ENCODE results near the gene GRIA4. TPM values are rescaled to one million over a fixed set of nuclear protein-coding genes. Genes with fewer than 3 reads are reported as not detected.
"Not testable (repeated sequence)": the region's sequence is repeated elsewhere in the genome, so short reads cannot be mapped to it uniquely, and the experiment has no call there.

Gene GRIA4
- total RNA-seq, 1 donor from 2014 or later, result not detected

- no peak for DNase-seq
Measured at GRCh38 chr11:105933695-105934094, 323.8 kb downstream of the GRIA4 start.

DNA sequence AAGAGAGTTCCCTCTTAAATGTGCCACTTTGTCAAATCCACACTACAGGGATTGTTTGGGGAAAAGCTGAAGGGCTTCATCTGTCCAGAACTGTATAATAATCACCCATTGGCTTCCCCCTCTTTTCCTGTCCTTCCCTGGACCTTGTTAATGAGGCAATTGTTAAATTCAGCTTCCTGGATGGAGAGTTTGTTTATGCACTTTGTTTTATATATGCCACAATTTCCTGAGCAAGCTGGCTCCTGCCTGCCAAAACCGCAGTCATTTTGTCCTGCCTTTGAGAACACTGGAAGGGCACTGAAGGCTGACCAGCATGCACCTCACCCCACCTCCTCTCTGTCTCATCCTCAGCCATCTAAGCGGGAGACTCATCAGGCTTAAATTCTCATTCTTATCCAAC lies 325.9 kb downstream of the GRIA4 start:
- DNase-seq, result peak; percentile 58

DNA sequence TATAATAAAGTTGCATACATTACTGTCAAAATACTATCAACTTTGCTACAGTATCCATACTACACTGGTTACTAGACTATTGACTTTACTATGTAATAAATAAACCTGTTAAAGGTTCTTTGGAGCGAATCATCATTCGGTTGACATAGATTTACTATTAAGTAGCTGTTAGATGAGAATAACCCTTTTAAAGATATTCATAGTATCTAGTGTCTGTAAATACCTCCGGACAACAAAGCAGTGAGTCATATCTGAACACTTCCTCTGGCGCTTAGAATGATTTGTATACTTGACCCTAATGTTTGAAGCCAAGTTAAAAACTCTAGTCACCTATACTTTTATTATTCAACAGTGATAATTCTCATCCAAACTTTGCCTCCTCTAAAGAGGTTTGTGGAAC lies 327.5 kb downstream of the GRIA4 start:
- DNase-seq, result peak; percentile 61

DNA sequence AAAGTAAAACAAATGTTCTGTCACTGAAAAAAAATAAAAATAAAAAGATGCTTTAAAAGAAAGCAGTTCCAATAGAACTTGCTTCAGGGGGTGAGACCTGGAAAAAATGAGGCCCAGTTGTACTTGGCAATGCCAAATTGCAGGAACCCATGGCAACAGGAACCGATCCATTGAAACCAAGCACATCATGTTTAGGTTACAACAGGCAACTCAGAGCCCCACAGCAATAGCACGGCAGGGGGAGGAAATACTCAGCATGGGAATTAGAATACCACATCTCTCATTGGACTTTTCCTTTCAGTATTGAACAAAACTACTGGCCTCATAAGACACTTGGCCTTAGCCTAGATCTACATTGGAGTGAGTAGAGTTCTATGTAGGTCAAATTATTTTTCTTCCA lies 327.9 kb downstream of the GRIA4 start:
- peak; percentile 54 for DNase-seq

DNA sequence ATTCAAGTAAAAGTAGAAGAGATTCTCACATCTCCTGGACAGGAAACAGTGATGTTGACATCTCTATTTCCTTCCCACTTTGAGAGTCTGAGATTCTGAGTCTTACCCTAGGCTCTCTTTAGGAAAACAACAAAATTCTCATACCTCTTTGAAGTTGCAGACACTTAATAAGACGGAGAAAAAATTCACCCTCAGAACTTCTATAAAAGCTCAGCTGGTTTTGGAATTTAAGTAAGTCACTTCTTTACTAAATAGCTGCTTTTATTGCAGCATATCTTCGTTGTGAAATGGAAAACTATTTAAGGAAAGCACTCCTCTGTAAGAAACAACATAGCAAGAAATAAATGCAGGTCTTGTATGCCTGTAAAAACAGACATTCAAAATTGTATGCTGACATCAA lies 333.0 kb downstream of the GRIA4 start:
- no peak for DNase-seq

- DNase-seq, result no peak
Measured at GRCh38 chr11:105948918-105949590, 339.2 kb downstream of the GRIA4 start.

DNA sequence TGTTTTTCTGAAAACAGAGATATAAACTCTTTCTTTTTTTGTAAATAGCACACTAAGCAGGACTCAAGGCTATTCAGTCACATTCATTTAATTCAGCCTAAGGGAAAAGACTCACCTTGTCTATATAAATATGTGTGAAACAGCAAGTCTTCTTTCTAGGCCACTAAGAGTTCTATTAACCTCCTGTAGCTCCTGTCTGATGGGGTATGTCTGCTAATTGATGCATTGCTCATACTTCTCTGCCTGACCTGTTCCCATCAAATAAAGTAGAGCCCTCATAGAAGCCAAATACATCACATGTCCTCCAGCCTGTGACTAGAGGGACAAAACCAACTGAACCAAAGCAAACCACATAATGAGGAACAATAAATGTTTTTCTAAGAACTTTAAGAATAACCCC lies 344.0 kb downstream of the GRIA4 start:
- no peak for DNase-seq

DNA sequence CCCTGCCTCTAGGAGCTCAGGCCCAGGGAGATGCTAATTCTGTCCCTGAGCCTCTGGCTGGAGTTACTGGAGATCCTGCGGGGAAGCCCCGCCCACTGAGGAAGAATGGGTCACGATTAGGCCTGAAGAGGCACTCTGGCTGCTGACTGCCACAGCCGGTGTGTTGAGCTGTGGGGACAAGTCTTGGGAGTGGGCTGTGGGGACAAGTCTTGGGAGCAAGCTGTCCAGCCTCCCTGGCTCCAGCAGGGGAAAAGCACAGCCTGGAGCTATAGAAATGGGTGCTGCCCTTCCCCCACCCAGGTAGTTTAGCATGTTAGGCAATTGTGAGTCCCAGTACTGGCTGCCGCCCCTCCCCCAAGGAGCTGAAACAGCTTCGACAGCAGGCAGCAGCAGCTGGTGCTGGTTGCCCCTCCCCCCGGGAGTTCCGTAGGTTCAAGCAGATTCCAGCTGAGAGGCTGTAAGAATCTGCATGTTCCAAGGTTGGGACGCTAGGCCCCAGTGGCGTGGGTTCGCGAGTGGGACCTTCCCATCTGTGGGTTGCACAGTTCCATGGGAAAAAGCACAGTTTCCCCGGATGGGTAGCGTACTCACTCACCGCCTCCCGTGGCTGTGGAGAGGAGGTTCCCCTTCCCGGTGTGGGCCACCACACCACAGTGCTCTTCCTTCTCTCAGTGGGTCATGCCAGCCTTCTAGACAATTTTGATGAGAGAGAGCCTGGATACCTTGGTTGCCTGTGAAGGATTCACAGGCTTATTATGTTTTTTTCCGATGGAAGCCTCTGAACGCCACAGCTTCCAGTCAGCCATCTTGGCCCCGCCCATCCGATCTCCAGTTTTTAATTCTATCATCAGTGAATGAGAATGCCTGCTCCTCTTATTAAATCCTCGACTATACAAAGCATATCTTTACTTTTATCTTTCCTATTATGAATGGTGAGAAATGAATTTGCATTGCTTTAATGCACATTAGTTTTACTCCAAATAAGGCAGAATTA lies 350.7 kb downstream of the GRIA4 start:
- no peak for DNase-seq

DNA sequence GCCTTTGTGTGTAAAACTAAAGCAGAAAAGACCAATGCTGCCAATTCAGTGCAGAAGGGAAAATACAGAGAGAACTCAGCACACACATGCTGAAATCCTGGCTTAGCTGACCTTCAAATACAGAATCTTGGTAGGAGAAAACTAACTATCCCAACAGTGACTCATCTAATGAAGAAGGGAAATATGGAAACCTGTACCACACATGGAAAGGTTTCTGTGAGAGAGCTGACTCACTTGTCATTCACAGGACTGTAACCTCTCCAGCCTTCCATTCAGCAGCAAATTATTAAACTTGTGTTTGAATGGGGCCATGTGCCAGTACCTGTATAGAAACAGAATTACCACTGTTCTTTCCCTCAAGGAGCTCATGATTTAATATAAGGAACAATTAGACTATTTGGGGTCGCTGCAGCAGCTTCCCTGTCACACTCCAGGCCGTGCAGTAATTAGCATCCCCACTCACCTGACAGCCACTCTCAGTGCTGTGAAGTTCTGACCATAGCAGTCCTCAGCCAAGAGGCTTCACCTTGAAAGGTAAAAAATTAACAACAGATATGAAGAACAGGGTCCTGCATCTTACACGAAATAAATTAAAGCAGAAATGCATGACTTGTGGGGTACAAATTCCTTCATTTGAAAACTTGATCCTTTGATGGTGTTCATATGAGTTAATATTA lies 358.3 kb downstream of the GRIA4 start:
- DNase-seq, result no peak

- no peak for DNase-seq
Measured at GRCh38 chr11:105969756-105970155, 359.9 kb downstream of the GRIA4 start.

DNA sequence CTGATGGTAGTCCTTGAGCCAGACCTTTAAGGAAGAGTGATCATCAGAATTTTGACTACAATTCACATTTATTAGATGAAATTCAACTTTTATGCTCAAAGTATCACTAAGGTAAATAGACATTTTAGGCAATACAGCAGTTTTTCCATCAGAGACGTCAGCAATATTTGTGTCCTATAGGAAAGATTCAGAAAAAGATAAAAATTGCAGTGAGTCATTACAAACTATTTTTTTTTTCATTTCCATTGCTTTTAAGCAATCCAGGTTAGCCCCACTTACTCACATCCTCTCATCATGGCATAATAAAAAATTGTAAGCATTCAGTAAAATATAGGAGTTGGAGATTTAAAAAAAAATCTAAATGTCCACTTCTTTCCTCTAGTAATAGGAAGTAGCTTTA lies 365.3 kb downstream of the GRIA4 start:
- DNase-seq, result peak; percentile 2

DNA sequence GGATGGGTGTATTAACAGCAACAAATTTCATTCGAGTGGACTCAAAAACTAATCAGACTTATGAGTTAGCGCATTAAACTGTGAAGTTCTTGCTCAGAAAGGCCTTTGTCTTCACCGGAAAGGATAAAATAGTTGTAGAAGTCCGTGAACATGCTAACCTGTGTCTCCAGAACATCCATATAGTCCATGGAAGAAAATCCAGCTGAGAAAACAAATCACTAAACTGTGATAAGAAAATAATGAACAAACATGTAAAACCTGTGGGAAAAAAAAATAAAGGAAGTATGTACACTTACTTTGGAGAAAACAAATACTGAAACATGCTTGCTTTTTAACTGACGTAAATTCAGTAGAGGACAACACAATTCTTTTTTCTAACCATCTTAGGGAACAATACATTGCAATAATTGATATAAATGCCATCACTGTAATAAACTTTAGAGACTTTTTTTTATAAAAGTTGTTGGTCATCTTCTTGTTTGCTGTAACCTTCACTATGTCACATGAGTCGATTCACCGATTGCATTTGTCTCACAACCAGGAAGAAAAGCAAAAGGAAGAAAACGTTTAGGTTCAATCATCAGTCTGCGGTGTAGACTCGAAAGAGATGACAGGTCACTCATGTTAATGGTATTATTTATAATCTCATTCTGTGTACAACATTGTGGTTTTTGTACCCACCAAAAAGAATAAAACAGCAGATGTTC lies 370.3 kb downstream of the GRIA4 start:
- DNase-seq, result no peak

GRCh38 chr11:105986554-105986953 lies 376.7 kb downstream of the GRIA4 start:
- DNase-seq, result no peak

GRCh38 chr11:105988197-105988596 lies 378.3 kb downstream of the GRIA4 start:
- no peak for DNase-seq

- DNase-seq, result no peak
Measured at GRCh38 chr11:105989124-105989523, 379.3 kb downstream of the GRIA4 start.

DNA sequence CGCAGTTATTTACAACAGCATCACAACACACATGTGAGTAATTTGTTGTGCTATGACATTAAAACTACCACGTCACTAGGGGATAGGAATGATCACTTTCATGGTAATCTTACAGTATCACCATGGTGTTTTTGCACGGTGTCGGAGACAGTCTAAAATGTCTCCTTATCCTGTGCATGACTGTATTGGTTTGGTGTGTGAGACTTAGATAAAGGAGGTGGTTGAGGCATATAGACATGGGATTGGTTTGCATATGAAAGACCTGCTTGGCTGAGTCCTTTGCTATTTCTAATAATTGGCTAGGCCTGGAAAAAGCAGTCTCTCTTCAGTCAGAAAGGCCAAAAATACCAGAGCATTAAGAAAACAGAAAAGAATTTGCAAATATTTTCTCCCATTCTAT lies 382.0 kb downstream of the GRIA4 start:
- DNase-seq, result no peak

- DNase-seq, result no peak
Measured at GRCh38 chr11:106001304-106002012, 391.6 kb downstream of the GRIA4 start.

- DNase-seq, result not testable (repeated sequence)
Measured at GRCh38 chr11:106003094-106003493, 393.2 kb downstream of the GRIA4 start.

DNA sequence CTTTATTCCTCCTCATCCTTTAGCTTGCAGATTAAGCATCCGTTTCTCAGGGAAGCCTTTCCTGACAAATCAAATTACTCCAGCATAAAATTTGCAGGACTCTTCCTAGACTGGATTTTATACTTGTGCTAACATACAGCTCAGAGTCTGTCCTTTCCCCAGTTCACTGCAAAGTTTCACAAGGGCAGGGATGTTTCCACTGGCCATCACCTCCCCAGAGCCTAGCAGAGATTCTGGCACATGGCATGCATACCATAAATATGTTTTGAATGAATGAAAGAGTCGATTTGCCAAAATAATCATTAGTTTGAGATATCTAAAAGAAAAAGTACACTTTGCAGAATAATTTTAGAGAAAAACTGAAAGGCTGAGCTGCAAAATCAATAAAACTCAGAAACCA lies 401.6 kb downstream of the GRIA4 start:
- no peak for DNase-seq

DNA sequence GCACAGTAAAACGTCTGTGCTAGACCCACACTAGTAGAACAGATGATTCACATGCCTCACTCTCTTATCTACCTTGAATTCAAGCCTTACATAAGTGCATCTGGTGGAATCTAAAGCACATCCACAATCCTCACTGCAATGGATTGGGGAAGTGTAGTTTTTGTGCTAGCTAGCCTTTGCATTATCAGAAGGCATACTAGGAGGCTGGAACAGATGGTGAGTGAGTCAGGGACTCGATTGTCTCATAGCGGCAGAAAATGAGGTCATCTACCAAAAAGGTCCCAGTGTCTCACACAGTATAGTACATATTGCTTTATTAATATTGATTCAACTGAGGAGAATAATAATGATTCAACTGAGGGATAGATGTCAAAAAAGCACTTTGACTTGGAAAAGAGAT lies 402.9 kb downstream of the GRIA4 start:
- DNase-seq, result peak; percentile 88

- no peak for DNase-seq
Measured at GRCh38 chr11:106014035-106014434, 404.2 kb downstream of the GRIA4 start.

DNA sequence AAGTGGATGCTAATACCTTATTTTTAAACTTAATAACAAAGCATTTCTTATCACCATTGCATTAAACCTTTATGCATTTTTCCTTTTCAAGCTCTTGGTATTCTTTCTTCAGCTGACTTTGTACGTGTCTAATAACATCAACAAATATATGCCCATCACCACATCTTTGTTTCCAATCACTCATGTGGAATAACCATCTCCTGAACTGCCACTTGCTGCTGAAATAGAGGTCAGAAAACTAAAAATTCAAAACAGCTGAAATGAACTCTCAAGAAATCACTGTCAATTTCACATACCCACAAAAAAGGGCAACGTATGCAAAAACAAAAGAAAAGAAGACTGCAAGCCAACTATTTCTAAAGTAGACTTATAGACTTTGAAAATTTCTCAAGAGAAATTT lies 404.7 kb downstream of the GRIA4 start:
- no peak for DNase-seq
